GM12891 (cell line): ENCODE measurements around the gene DNAH17.

Experiments used
- POLR2AphosphoS5 ChIP-seq: IDR thresholded peaks from 2 replicates; pipeline ENCODE4 v1.6.1; 2011; ENCODE audit warnings: low read depth, low read length, control low read depth
- SPI1 ChIP-seq: IDR thresholded peaks from 2 replicates; pipeline ENCODE4 v1.6.1; 2011; ENCODE audit warnings: low read depth, low read length, control low read depth

GRCh38 chr17:78401246-78401645 lies 175.9 kb downstream of the DNAH17 start:
- TF ChIP-seq SPI1 (no peak), POLR2AphosphoS5 (no peak)
